ENCODE measurements around the gene OSGIN1.

DNA sequence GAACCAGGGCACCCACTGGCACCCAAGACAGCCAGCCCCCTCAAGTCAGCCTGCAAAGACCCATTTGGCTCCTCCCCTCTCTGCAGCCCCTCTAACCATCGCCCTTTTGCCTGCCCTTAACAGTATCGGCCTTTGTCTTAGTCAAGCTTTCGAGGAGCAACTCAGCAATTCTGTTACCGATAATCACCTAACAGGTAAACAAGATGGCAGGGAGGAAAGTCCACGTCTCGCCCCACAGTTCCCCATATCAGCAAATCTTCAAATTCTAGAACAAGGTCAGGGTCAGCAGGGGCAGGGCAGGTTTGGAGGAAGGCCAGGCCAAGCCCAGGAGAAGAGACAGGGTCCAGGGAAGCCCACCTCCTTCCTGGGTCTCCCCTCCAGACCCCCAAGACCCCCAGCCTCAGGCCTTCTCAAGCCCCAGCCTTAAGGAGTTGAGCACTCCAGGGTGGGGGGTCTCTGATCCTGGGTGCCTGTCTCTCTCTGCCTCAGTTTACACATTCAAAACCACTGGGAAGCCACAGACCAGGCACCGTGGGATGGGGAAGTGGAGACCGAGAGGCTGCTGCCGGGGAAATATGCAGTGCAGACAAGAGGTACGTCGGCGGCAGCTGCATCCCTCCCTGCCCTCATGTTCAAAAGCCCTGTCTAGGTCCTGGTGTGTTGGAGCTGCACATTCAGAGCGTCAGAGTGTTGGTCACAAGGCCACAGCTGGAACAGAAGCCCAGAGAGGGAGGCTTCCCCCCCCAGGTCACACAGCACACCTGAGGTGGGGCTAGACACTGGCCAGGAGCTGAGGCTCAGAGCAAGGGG, 3.9 kb upstream of the OSGIN1 start:
- TF ChIP-seq SP1 (IDR thresholded peaks at IDR 0.05), result no peak
- no peak for TF ChIP-seq FOXA1 (IDR thresholded peaks at IDR 0.05)
- TF ChIP-seq ELF4 (IDR thresholded peaks at IDR 0.05), result no peak
- no peak for TF ChIP-seq HDGF (IDR thresholded peaks at IDR 0.05; ENCODE audit: borderline replicate concordance)
- TF ChIP-seq NFRKB (IDR thresholded peaks at IDR 0.05), result no peak
- no peak for TF ChIP-seq BHLHE40 (IDR thresholded peaks at IDR 0.05; ENCODE audit: borderline replicate concordance)
